ENCODE measurements around the gene ITPRIPL2.

- no peak for TF ChIP-seq CTCF (optimal IDR thresholded peaks at IDR 0.05 in 1 of 3, IDR thresholded peaks at IDR 0.05 in 1 of 3, conservative IDR thresholded peaks at IDR 0.05 in 1 of 3; ENCODE audit: extremely low read depth in 1 of 3, insufficient read depth in 2 of 3, low read length in 3 of 3)
- no peak for TF ChIP-seq EZH2 (IDR thresholded peaks at IDR 0.05; ENCODE audit: low read length)
Measured at GRCh38 chr16:19128454-19129200, 14.9 kb downstream of the ITPRIPL2 start.
